Muscle of arm (tissue), 12 donors: ENCODE measurements around the gene DTNB. TPM values are rescaled to one million over a fixed set of nuclear protein-coding genes. Genes with fewer than 3 reads are reported as not detected.
"Not testable (repeated sequence)": the region's sequence is repeated elsewhere in the genome, so short reads cannot be mapped to it uniquely, and the experiment has no call there.

ENCODE experiments used
- DNase-seq: peaks from one replicate; pipeline ENCODE4 v3.0.0-alpha.2; 2013
- polyA plus RNA-seq, 12 donors: library from polyadenylated mRNA; unstranded; fragments of 120-200 nt; gene quantifications; one replicate each; pipeline ENCODE4 v1.2.1, GENCODE V29; 2013; ENCODE audit not compliant: insufficient read length in 12 of 12

The DTNB gene
- polyA plus RNA-seq, 12 donors, result 4.2 to 24.7 (median 6.4) TPM; not detected in 1

DNA sequence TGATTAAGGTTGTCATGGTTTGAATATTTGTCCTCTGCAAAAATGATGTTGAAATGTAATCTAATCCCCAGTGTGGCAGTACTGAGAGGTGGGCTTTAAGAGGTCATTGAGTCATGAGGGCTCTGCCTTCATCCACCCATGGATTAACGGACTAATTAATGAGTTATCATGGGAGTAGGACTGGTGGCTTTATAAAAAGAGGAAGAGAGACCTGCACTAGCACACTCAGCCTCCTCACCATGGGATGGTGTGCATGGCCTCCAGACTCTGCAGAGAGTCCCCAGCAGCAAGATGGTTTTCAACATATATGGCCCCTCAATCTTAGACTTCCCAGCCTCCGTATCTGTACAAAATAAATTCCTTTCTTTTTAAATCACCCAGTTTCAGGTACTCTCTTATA is 41.0 kb downstream of the DTNB start:
- no peak for DNase-seq

DNA sequence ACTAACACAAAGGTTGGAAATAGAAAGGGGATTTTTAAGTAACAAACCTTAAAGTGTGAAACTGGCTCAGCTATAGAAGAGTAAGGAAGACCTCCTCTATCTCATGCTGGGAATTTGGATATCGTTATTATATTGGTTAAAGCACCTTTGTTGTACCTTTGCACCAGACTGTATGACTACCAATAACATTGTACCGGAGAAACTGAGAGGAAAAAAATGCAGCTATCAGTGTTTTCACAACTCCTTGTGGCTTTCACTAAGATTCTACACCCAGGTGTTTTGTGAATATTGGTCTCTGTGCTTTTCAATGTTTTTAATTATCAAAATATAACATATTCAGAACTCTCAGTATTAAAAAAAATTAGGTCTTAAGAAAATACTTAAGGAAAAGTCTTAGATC is 48.7 kb downstream of the DTNB start:
- no peak for DNase-seq

- no peak for DNase-seq
Measured at GRCh38 chr2:25623361-25623760, 50.0 kb downstream of the DTNB start.

DNA sequence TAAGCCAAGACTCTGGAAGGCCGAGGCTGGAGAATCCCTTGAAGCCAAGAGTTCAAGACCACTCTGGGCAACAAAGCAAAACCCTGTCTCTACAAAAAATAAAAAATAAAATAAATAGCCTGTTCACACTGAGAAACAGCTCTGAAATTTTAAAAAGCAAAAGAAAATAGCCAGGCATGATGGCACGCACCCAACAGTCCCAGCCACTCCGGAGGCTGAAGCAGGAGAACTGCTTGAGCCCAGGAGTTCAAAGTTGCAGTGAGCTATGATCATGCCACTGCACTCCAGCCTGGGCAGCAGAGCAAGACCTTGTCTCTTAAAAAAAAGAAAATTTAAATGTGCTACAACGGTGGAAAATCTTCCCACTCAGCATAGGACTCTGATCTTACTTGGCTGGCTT is 52.7 kb downstream of the DTNB start:
- no peak for DNase-seq

DNA sequence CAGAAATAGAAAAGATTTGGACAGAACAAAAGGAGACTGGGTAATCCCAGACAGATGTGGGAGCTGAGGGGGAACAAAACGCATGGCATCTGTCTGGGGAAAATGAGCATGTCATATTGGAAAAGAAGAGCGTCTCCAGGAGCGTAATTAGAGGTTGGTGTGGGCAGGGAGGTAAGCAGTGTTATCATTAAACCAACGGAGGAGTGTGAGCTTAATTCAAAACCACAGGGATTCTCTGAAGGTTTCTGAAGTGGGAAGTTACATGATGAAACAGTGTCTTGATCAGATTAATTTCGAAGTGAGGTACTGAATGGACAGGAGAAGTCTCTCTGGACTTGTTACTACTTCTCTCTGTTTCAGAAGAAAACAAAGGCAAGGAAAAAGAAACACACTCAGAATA is 53.3 kb downstream of the DTNB start:
- no peak for DNase-seq

GRCh38 chr2:25619185-25619584 is 54.2 kb downstream of the DTNB start:
- no peak for DNase-seq

DNA sequence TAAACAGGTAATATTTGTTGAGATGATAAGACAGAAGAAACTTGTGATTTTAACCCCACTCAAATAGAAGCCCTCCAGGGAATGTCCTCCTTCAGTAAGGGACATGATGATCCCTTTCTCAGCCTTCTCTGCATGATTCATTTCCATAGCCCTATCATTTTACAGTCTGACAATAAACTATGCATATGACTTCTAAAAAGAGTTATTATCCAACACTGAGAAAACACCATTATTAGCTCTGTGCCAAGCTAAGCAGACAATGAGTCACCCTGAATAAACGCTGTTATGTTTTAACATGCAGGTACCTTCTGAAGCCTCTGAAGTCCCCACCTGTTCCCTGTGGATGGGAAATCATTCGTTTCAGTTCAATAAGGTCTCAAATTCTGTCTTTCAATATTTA is 54.7 kb downstream of the DTNB start:
- no peak for DNase-seq

GRCh38 chr2:25617948-25618646 is 55.3 kb downstream of the DTNB start:
- DNase-seq, result peak; percentile 46

DNA sequence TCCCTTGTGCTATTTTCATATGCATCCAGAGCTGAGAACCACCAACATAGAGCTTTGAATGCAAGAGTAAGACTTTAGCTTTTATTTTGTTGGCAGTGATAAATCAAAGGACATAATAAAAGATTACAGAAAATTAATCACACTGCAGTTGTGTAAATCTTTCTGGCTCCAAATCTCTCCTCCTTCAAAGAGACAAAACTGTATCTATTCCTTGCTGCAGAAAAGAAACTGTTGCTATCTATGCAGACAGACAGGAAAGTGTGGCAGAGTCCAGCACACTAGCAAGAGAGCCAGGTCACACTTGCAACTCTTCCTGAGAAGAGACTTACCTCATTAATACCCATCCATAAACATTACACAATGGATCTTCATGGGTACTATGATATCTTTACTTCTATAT is 57.5 kb downstream of the DTNB start:
- DNase-seq, result no peak

DNA sequence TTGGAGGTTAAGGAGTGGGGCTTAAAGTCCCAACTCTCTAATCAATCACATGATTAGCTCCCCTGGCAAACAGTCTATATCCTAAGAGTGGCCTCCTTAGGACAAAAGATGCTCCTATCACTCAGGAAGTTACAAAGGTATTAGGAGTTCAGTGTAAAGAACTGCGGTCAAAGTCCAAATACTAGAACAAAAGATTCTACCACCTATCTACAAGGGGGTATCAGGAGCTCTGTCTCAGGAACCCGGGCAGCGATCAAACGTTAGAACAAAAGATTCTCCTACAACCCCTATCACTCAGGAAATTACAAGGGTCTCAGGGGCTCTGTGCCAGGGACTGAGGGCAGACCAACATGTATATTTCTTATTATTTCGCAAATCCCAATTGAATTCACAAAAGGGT is 58.0 kb downstream of the DTNB start:
- DNase-seq, result no peak

- DNase-seq, result no peak
Measured at GRCh38 chr2:25614711-25615110, 58.7 kb downstream of the DTNB start.

GRCh38 chr2:25608718-25609117 is 64.7 kb downstream of the DTNB start:
- no peak for DNase-seq

GRCh38 chr2:25606892-25607291 is 66.5 kb downstream of the DTNB start:
- no peak for DNase-seq

GRCh38 chr2:25602333-25602723 is 71.0 kb downstream of the DTNB start:
- DNase-seq, result no peak

GRCh38 chr2:25601711-25602332 is 71.6 kb downstream of the DTNB start:
- DNase-seq, result not testable (repeated sequence)

DNA sequence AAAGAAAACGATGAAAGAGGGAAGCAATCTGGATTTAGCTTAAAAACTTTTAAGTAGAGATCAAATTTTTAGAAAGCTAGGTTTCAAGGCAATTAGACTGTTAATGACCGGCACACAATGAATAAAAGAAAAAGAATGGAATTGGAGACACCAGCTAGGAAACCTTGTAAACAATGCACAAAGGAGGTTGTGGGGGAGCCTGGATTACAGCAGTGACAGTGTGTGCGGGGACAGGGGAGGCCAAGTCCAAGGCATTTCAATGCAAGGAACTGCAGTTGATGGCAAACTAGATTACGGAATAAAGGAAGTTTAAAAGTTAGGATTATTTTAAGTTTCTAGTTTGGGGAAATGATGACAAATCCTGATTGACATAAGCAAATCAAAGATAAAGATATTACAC is 74.5 kb downstream of the DTNB start:
- no peak for DNase-seq

- no peak for DNase-seq
Measured at GRCh38 chr2:25598332-25598731, 75.0 kb downstream of the DTNB start.

- no peak for DNase-seq
Measured at GRCh38 chr2:25597881-25598280, 75.5 kb downstream of the DTNB start.

DNA sequence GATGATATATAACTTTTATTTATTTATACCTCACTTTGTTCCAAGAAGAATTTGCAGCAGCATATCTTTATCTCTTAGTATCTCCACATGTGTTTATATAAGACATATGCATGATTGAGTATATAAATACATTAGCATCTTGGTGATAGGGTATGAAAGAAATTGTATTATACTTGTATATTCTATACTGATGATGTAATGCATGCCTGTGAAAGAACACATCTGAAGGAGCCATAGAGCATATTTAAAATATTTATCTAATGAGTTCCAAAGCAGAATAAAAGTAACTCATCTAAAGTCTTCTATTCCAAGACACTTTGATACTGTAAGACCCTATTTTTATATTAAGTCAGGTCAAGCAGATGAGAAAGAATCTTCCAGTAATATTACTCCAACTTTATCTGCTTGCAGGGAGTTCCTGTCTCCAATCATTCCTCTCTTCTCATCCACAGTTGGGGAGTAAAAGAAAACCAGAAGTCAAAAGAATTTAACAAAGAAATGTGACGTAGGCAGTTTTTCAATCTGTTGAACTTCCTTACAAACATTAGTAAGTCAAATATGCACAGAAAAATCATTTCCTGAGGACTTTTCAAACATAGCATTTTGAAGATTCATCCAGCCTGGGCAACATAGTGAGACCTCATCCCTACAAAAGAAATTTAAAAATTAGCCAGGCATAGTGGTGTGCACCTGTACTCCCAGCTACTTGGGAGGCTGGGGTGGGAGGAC is 76.7 kb downstream of the DTNB start:
- no peak for DNase-seq

GRCh38 chr2:25595393-25595792 is 78.0 kb downstream of the DTNB start:
- DNase-seq, result no peak

GRCh38 chr2:25594991-25595390 is 78.4 kb downstream of the DTNB start:
- no peak for DNase-seq

GRCh38 chr2:25592766-25593292 is 80.5 kb downstream of the DTNB start:
- DNase-seq, result no peak

DNA sequence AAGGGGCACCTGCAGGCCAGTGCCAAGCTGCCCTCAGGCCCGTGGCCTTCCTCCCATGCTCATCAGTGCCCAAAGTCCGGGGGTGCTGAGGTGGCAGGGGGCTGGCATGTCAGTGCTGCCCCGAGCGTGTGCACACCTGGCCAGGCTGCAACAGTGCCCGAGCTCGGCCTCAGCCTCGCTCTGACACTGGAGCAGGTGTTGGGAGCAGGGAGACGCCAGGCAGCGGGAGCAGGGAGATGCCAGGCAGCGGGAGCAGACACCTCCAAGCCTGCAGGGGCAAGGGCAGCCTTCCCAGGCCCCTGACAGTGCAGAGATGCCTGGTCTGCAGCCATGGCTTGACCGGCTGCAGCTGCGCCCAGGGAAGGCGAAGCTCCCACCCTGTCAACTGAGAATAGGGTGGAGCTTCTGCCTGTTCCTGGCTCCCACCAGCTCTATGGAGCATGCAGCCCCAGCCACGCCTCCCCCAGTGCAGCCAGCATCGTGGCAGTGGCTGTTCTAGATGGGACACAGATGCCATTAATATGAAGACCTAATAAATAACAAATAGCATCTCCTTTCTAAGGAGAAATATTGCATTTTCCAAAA is 82.4 kb downstream of the DTNB start:
- DNase-seq, result no peak
